Endometrium (tissue), 2 donors: ENCODE results near the gene BHLHA9.

Experiments used
- FAIRE-seq: peaks from 2 replicates; lab custom pipeline; 2012; peaks lifted over from hg19 to GRCh38; lab: Jason Lieb, UNC
- donor health status: control.
- donor health status: control.

The BHLHA9 gene

GRCh38 chr17:1255041-1255440, 15.2 kb upstream of the BHLHA9 start:
- no peak for FAIRE-seq

- FAIRE-seq: no peak
Observed at GRCh38 chr17:1256699-1257098, 13.5 kb upstream of the BHLHA9 start.

GRCh38 chr17:1260086-1260769, 10.0 kb upstream of the BHLHA9 start:
- no peak for FAIRE-seq

- no peak for FAIRE-seq
Observed at GRCh38 chr17:1260770-1261161, 9.5 kb upstream of the BHLHA9 start.

- no peak for FAIRE-seq
Observed at GRCh38 chr17:1264196-1264595, 6.0 kb upstream of the BHLHA9 start.

- FAIRE-seq: no peak
Observed at GRCh38 chr17:1267471-1267943, 2.7 kb upstream of the BHLHA9 start.

- no peak for FAIRE-seq
Observed at GRCh38 chr17:1271030-1271423, 783 bp downstream of the BHLHA9 start.

GRCh38 chr17:1271441-1271840, 1.2 kb downstream of the BHLHA9 start:
- no peak for FAIRE-seq

- FAIRE-seq: no peak
Observed at GRCh38 chr17:1272701-1273100, 2.5 kb downstream of the BHLHA9 start.

GRCh38 chr17:1273492-1274244, 3.4 kb downstream of the BHLHA9 start:
- no peak for FAIRE-seq

GRCh38 chr17:1274245-1274608, 4.0 kb downstream of the BHLHA9 start:
- no peak for FAIRE-seq

GRCh38 chr17:1275205-1275961, 5.1 kb downstream of the BHLHA9 start:
- no peak for FAIRE-seq

- no peak for FAIRE-seq
Observed at GRCh38 chr17:1275962-1276736, 5.9 kb downstream of the BHLHA9 start.

GRCh38 chr17:1280652-1281051, 10.4 kb downstream of the BHLHA9 start:
- no peak for FAIRE-seq

- FAIRE-seq: no peak
Observed at GRCh38 chr17:1286379-1287106, 16.3 kb downstream of the BHLHA9 start.

GRCh38 chr17:1289695-1290094, 19.5 kb downstream of the BHLHA9 start:
- FAIRE-seq: no peak

- FAIRE-seq: no peak
Observed at GRCh38 chr17:1290676-1291075, 20.4 kb downstream of the BHLHA9 start.

- FAIRE-seq: no peak
Observed at GRCh38 chr17:1294157-1294717, 24.0 kb downstream of the BHLHA9 start.

- FAIRE-seq: no peak
Observed at GRCh38 chr17:1298606-1299005, 28.4 kb downstream of the BHLHA9 start.

GRCh38 chr17:1299552-1300370, 29.5 kb downstream of the BHLHA9 start:
- no peak for FAIRE-seq
